Activated CD4-positive, alpha-beta T cell treated with anti-CD3 and anti-CD28 coated beads, Interleukin-2, amount 10 ng/mL, durations not matched to agents 24 days and 14 days (primary cell): ENCODE measurements around the gene EML6. TPM values are rescaled to one million over a fixed set of nuclear protein-coding genes. Genes with fewer than 3 reads are reported as not detected.

ENCODE experiments used
- DNase-seq: peaks from one replicate; pipeline ENCODE4 v3.0.0; 2022
- H3K27ac Mint-ChIP-seq: one replicate; pipeline ENCODE4 v1.8.0; 2022; ENCODE audit warnings: mild to moderate bottlenecking, mixed read lengths
- H3K27me3 Mint-ChIP-seq: one replicate; pipeline ENCODE4 v1.8.0; 2022; ENCODE audit warnings: mixed read lengths
- H3K36me3 Mint-ChIP-seq: one replicate; pipeline ENCODE4 v1.8.0; 2022; ENCODE audit warnings: low read depth, mild to moderate bottlenecking, mixed read lengths
- H3K4me1 Mint-ChIP-seq: one replicate; pipeline ENCODE4 v1.8.0; 2021; ENCODE audit warnings: mixed read lengths
- H3K4me3 Mint-ChIP-seq: one replicate; pipeline ENCODE4 v1.8.0; 2022; ENCODE audit warnings: mild to moderate bottlenecking, moderate library complexity, mixed read lengths
- H3K9me3 Mint-ChIP-seq: one replicate; pipeline ENCODE4 v1.8.0; 2021; ENCODE audit warnings: mixed read lengths
- intact Hi-C: fragments of 100-400 bp; cut with micrococcal nuclease; formaldehyde crosslinking; loops from one replicate; pipeline ENCODE4 v1.15.1; 2023
- total RNA-seq: library from RNA; stranded (reverse); gene quantifications from 2 replicates; pipeline ENCODE4 v1.2.3, GENCODE V29; 2022

EML6 gene
- total RNA-seq, 1 donor from 2014 or later, result 0.77 TPM

GRCh38 chr2:54773838-54774237 lies 50.4 kb downstream of the EML6 start:
- H3K4me3 Mint-ChIP-seq, result no peak overlapping the region
- H3K9me3 Mint-ChIP-seq, result peaks cover 15% of the 10 kb centered on the region
- DNase-seq, result peak; percentile 30
- intact Hi-C loops, result no loop called here
- peaks cover 2% of the 10 kb centered on the region for H3K4me1 Mint-ChIP-seq
- no peaks in the 10 kb centered on the region for H3K36me3 Mint-ChIP-seq
- H3K27ac Mint-ChIP-seq, result no peak overlapping the region
- H3K27me3 Mint-ChIP-seq, result no peaks in the 10 kb centered on the region

- intact Hi-C loops, result no loop called here
- H3K4me3 Mint-ChIP-seq, result no peak overlapping the region
- no peaks in the 10 kb centered on the region for H3K27me3 Mint-ChIP-seq
- H3K4me1 Mint-ChIP-seq, result peaks cover 2% of the 10 kb centered on the region
- no peak for DNase-seq
- no peak overlapping the region for H3K27ac Mint-ChIP-seq
- peaks cover 15% of the 10 kb centered on the region for H3K9me3 Mint-ChIP-seq
- no peaks in the 10 kb centered on the region for H3K36me3 Mint-ChIP-seq
These were observed 52.2 kb downstream of the EML6 start for GRCh38 chr2:54775710-54776109.

- H3K36me3 Mint-ChIP-seq, result no peaks in the 10 kb centered on the region
- DNase-seq, result no peak
- H3K27ac Mint-ChIP-seq, result no peak overlapping the region
- intact Hi-C loops, result no loop called here
- peaks cover 2% of the 10 kb centered on the region for H3K27me3 Mint-ChIP-seq
- H3K4me1 Mint-ChIP-seq, result peaks cover 2% of the 10 kb centered on the region
- H3K4me3 Mint-ChIP-seq, result no peak overlapping the region
- peaks cover 15% of the 10 kb centered on the region for H3K9me3 Mint-ChIP-seq
These were observed 53.0 kb downstream of the EML6 start for GRCh38 chr2:54776494-54776893.

- no peaks in the 10 kb centered on the region for H3K4me1 Mint-ChIP-seq
These were observed 59.9 kb downstream of the EML6 start for GRCh38 chr2:54783349-54783748.

GRCh38 chr2:54787270-54787669 lies 63.8 kb downstream of the EML6 start:
- intact Hi-C loops, result no loop called here

More at GRCh38 chr2:54783349-54783748, 59.9 kb downstream of the EML6 start:
- intact Hi-C loops, result no loop called here
- no peak overlapping the region for H3K27ac Mint-ChIP-seq
- H3K9me3 Mint-ChIP-seq, result no peaks in the 10 kb centered on the region
- H3K36me3 Mint-ChIP-seq, result no peaks in the 10 kb centered on the region
- no peak overlapping the region for H3K4me3 Mint-ChIP-seq
- H3K27me3 Mint-ChIP-seq, result peaks cover 5% of the 10 kb centered on the region
- no peak for DNase-seq

GRCh38 chr2:54787755-54788366 lies 64.4 kb downstream of the EML6 start:
- no peaks in the 10 kb centered on the region for H3K9me3 Mint-ChIP-seq
- peaks cover 5% of the 10 kb centered on the region for H3K27me3 Mint-ChIP-seq
- H3K4me1 Mint-ChIP-seq, result no peaks in the 10 kb centered on the region
- intact Hi-C loops, result no loop called here
- H3K4me3 Mint-ChIP-seq, result no peak overlapping the region
- DNase-seq, result no peak
- no peak overlapping the region for H3K27ac Mint-ChIP-seq
- no peaks in the 10 kb centered on the region for H3K36me3 Mint-ChIP-seq

More at GRCh38 chr2:54787270-54787669, 63.8 kb downstream of the EML6 start:
- Mint-ChIP-seq H3K27me3 (peaks cover 6% of the 10 kb centered on the region), H3K36me3 (no peaks in the 10 kb centered on the region), H3K4me3 (no peak overlapping the region), H3K9me3 (no peaks in the 10 kb centered on the region), H3K27ac (no peak overlapping the region), H3K4me1 (no peaks in the 10 kb centered on the region)
- no peak for DNase-seq

GRCh38 chr2:54789878-54790277 lies 66.4 kb downstream of the EML6 start:
- DNase-seq, result no peak
- Mint-ChIP-seq H3K27ac (no peak overlapping the region), H3K9me3 (no peaks in the 10 kb centered on the region), H3K4me3 (no peak overlapping the region), H3K36me3 (no peaks in the 10 kb centered on the region), H3K27me3 (peaks cover 8% of the 10 kb centered on the region), H3K4me1 (no peaks in the 10 kb centered on the region)
- intact Hi-C loops, result no loop called here

- no peaks in the 10 kb centered on the region for H3K4me1 Mint-ChIP-seq
- no peak overlapping the region for H3K4me3 Mint-ChIP-seq
- no peak overlapping the region for H3K27ac Mint-ChIP-seq
- no peaks in the 10 kb centered on the region for H3K36me3 Mint-ChIP-seq
- intact Hi-C loops, result no loop called here
- DNase-seq, result no peak
- H3K27me3 Mint-ChIP-seq, result peaks cover 8% of the 10 kb centered on the region
- no peaks in the 10 kb centered on the region for H3K9me3 Mint-ChIP-seq
These were observed 68.4 kb downstream of the EML6 start for GRCh38 chr2:54791831-54792230.

- no peak for DNase-seq
- Mint-ChIP-seq H3K36me3 (no peaks in the 10 kb centered on the region), H3K4me3 (no peak overlapping the region), H3K27ac (no peak overlapping the region), H3K4me1 (no peaks in the 10 kb centered on the region), H3K9me3 (no peaks in the 10 kb centered on the region), H3K27me3 (peaks cover 6% of the 10 kb centered on the region)
- intact Hi-C loops, result no loop called here
These were observed 73.8 kb downstream of the EML6 start for GRCh38 chr2:54797307-54797706.

- Mint-ChIP-seq H3K36me3 (no peaks in the 10 kb centered on the region), H3K27ac (no peak overlapping the region), H3K4me1 (no peaks in the 10 kb centered on the region), H3K4me3 (no peak overlapping the region), H3K9me3 (peaks cover 4% of the 10 kb centered on the region), H3K27me3 (no peaks in the 10 kb centered on the region)
- intact Hi-C loops, result no loop called here
- no peak for DNase-seq
These were observed 77.9 kb downstream of the EML6 start for GRCh38 chr2:54801352-54801751.

GRCh38 chr2:54803783-54804751 lies 80.6 kb downstream of the EML6 start:
- intact Hi-C loops, result no loop called here
- Mint-ChIP-seq H3K27me3 (peaks cover 1% of the 10 kb centered on the region), H3K4me3 (no peak overlapping the region), H3K27ac (no peak overlapping the region), H3K9me3 (peaks cover 4% of the 10 kb centered on the region), H3K36me3 (no peaks in the 10 kb centered on the region), H3K4me1 (no peaks in the 10 kb centered on the region)
- no peak for DNase-seq

GRCh38 chr2:54805255-54805654 lies 81.8 kb downstream of the EML6 start:
- Mint-ChIP-seq H3K4me3 (no peak overlapping the region), H3K27ac (no peak overlapping the region), H3K4me1 (no peaks in the 10 kb centered on the region), H3K9me3 (peaks cover 4% of the 10 kb centered on the region), H3K36me3 (no peaks in the 10 kb centered on the region), H3K27me3 (peaks cover 7% of the 10 kb centered on the region)
- no peak for DNase-seq
- intact Hi-C loops, result no loop called here

- H3K27me3 Mint-ChIP-seq, result peaks cover 17% of the 10 kb centered on the region
- H3K36me3 Mint-ChIP-seq, result no peaks in the 10 kb centered on the region
- intact Hi-C loops, result no loop called here
- H3K4me3 Mint-ChIP-seq, result no peak overlapping the region
- no peaks in the 10 kb centered on the region for H3K4me1 Mint-ChIP-seq
- DNase-seq, result no peak
- H3K27ac Mint-ChIP-seq, result no peak overlapping the region
- peaks cover 13% of the 10 kb centered on the region for H3K9me3 Mint-ChIP-seq
These were observed 83.5 kb downstream of the EML6 start for GRCh38 chr2:54806975-54807374.

GRCh38 chr2:54808661-54809060 lies 85.2 kb downstream of the EML6 start:
- Mint-ChIP-seq H3K27ac (no peak overlapping the region), H3K9me3 (peaks cover 13% of the 10 kb centered on the region), H3K4me3 (no peak overlapping the region), H3K36me3 (no peaks in the 10 kb centered on the region), H3K27me3 (peaks cover 17% of the 10 kb centered on the region), H3K4me1 (no peaks in the 10 kb centered on the region)
- DNase-seq, result no peak
- intact Hi-C loops, result no loop called here
